GM21360 (cell line): ENCODE data around the gene NTNG2.
"Not testable (repeated sequence)": the region's sequence is repeated elsewhere in the genome, so short reads cannot be mapped to it uniquely, and the experiment has no call there.

ENCODE experiments used
- ATAC-seq: cut with Tn5 transposase; IDR thresholded peaks from one replicate; pipeline ENCODE4 v1.9.1; 2021; ENCODE audit warnings: mild to moderate bottlenecking, moderate library complexity; ENCODE audit not compliant: unreplicated experiment

NTNG2 gene

GRCh38 chr9:132161743-132162184, at the start of gene NTNG2:
Gene NTNG2 (plus strand): TSS chr9:132162058. CDS start chr9:132166832, 4,774 bp downstream.
- ATAC-seq = no peak

- ATAC-seq = no peak
These were observed 47.7 kb upstream of the NTNG2 start for GRCh38 chr9:132114102-132114707.

- no peak for ATAC-seq
These were observed 45.3 kb upstream of the NTNG2 start for GRCh38 chr9:132116583-132116982.

- no peak for ATAC-seq
These were observed 44.2 kb upstream of the NTNG2 start for GRCh38 chr9:132117694-132118093.

- no peak for ATAC-seq
These were observed 40.8 kb upstream of the NTNG2 start for GRCh38 chr9:132121021-132121420.

- no peak for ATAC-seq
These were observed 37.1 kb upstream of the NTNG2 start for GRCh38 chr9:132124800-132125199.

- ATAC-seq = no peak
These were observed 36.5 kb upstream of the NTNG2 start for GRCh38 chr9:132125361-132125760.

- ATAC-seq = no peak
These were observed 35.7 kb upstream of the NTNG2 start for GRCh38 chr9:132125944-132126679.

GRCh38 chr9:132126680-132127236, 35.1 kb upstream of the NTNG2 start:
- no peak for ATAC-seq

- no peak for ATAC-seq
These were observed 33.8 kb upstream of the NTNG2 start for GRCh38 chr9:132127888-132128534.

GRCh38 chr9:132129535-132129934, 32.3 kb upstream of the NTNG2 start:
- ATAC-seq = no peak

GRCh38 chr9:132134085-132134484, 27.8 kb upstream of the NTNG2 start:
- ATAC-seq = not testable (repeated sequence)

GRCh38 chr9:132135456-132135855, 26.4 kb upstream of the NTNG2 start:
- ATAC-seq = no peak

- no peak for ATAC-seq
These were observed 25.6 kb upstream of the NTNG2 start for GRCh38 chr9:132136151-132136780.

- ATAC-seq = no peak
These were observed 20.4 kb upstream of the NTNG2 start for GRCh38 chr9:132141344-132141947.

- ATAC-seq = no peak
These were observed 19.8 kb upstream of the NTNG2 start for GRCh38 chr9:132141948-132142594.

GRCh38 chr9:132142924-132143323, 18.9 kb upstream of the NTNG2 start:
- no peak for ATAC-seq

- ATAC-seq = no peak
These were observed 18.5 kb upstream of the NTNG2 start for GRCh38 chr9:132143359-132143758.

GRCh38 chr9:132144708-132145365, 17.0 kb upstream of the NTNG2 start:
- ATAC-seq = no peak

- no peak for ATAC-seq
These were observed 15.8 kb upstream of the NTNG2 start for GRCh38 chr9:132146039-132146438.
